Dendritic cell treated with granulocyte-macrophage colony-stimulating factor and Interleukin-4, amounts not matched to agents 40 ng/mL and 50 ng/mL, for 4 days (primary cell): ENCODE results near the gene TEX48.

Experiments used
- H3K27ac Mint-ChIP-seq: one replicate; pipeline ENCODE4 v1.8.0; 2022; ENCODE audit warnings: mild to moderate bottlenecking, mixed read lengths
- H3K27me3 Mint-ChIP-seq: one replicate; pipeline ENCODE4 v1.8.0; 2022; ENCODE audit warnings: mild to moderate bottlenecking, mixed read lengths
- H3K36me3 Mint-ChIP-seq: one replicate; pipeline ENCODE4 v1.8.0; 2022; ENCODE audit warnings: low read depth, mixed read lengths
- H3K4me1 Mint-ChIP-seq: one replicate; pipeline ENCODE4 v1.8.0; 2022; ENCODE audit warnings: low read depth, mixed read lengths
- H3K4me3 Mint-ChIP-seq: one replicate; pipeline ENCODE4 v1.8.0; 2022; ENCODE audit warnings: mild to moderate bottlenecking, moderate library complexity, mixed read lengths
- H3K9me3 Mint-ChIP-seq: one replicate; pipeline ENCODE4 v1.8.0; 2022; ENCODE audit warnings: mixed read lengths
- intact Hi-C: fragments of 100-400 bp; cut with micrococcal nuclease; formaldehyde crosslinking; loops from one replicate; pipeline ENCODE4 v1.15.0; 2022

TEX48 gene

GRCh38 chr9:114688909-114689610 lies 7.1 kb upstream of the TEX48 start:
- H3K4me3 Mint-ChIP-seq: no peak overlapping the region
- H3K27ac Mint-ChIP-seq: no peak overlapping the region
- no peaks in the 10 kb centered on the region for H3K9me3 Mint-ChIP-seq
- intact Hi-C loops: no loop called here
- H3K36me3 Mint-ChIP-seq: no peaks in the 10 kb centered on the region
- H3K27me3 Mint-ChIP-seq: peaks cover 7% of the 10 kb centered on the region
- peaks cover 12% of the 10 kb centered on the region for H3K4me1 Mint-ChIP-seq

- Mint-ChIP-seq H3K27ac (no peak overlapping the region), H3K36me3 (no peaks in the 10 kb centered on the region)
These were observed 6.4 kb upstream of the TEX48 start for GRCh38 chr9:114688379-114688778.

GRCh38 chr9:114687034-114687433 lies 5.0 kb upstream of the TEX48 start:
- Mint-ChIP-seq H3K27me3 (peaks cover 7% of the 10 kb centered on the region), H3K4me3 (no peak overlapping the region), H3K4me1 (peaks cover 12% of the 10 kb centered on the region), H3K9me3 (no peaks in the 10 kb centered on the region), H3K27ac (no peak overlapping the region), H3K36me3 (no peaks in the 10 kb centered on the region)
- intact Hi-C loops: no loop called here

More at GRCh38 chr9:114688379-114688778, 6.4 kb upstream of the TEX48 start:
- intact Hi-C loops: no loop called here
- Mint-ChIP-seq H3K9me3 (no peaks in the 10 kb centered on the region), H3K27me3 (peaks cover 7% of the 10 kb centered on the region), H3K4me3 (no peak overlapping the region), H3K4me1 (peaks cover 12% of the 10 kb centered on the region)

GRCh38 chr9:114685951-114686350 lies 4.0 kb upstream of the TEX48 start:
- H3K27ac Mint-ChIP-seq: no peak overlapping the region
- intact Hi-C loops: no loop called here
- no peaks in the 10 kb centered on the region for H3K36me3 Mint-ChIP-seq
- no peaks in the 10 kb centered on the region for H3K9me3 Mint-ChIP-seq
- peaks cover 9% of the 10 kb centered on the region for H3K4me1 Mint-ChIP-seq
- peaks cover 6% of the 10 kb centered on the region for H3K27me3 Mint-ChIP-seq
- no peak overlapping the region for H3K4me3 Mint-ChIP-seq

- Mint-ChIP-seq H3K27me3 (no peaks in the 10 kb centered on the region), H3K27ac (no peak overlapping the region), H3K9me3 (no peaks in the 10 kb centered on the region), H3K36me3 (no peaks in the 10 kb centered on the region), H3K4me3 (no peak overlapping the region), H3K4me1 (peaks cover 5% of the 10 kb centered on the region)
- intact Hi-C loops: loop anchor here (5.0 kb wide), 1 partner anchor 53 kb away; no protein-coding TSS in a partner anchor
These were observed 2.0 kb upstream of the TEX48 start for GRCh38 chr9:114684036-114684435.

- intact Hi-C loops: loop anchor here (1.0 to 5.0 kb wide), 4 partner anchors 54 to 842 kb away; no protein-coding TSS in a partner anchor
- Mint-ChIP-seq H3K27me3 (peaks cover 1% of the 10 kb centered on the region), H3K9me3 (no peaks in the 10 kb centered on the region), H3K36me3 (no peaks in the 10 kb centered on the region), H3K4me3 (no peak overlapping the region), H3K27ac (no peak overlapping the region), H3K4me1 (peaks cover 15% of the 10 kb centered on the region)
These were observed 854 bp upstream of the TEX48 start for GRCh38 chr9:114682846-114683245.

GRCh38 chr9:114680259-114681001 lies 1.6 kb downstream of the TEX48 start:
- Mint-ChIP-seq H3K9me3 (no peaks in the 10 kb centered on the region), H3K4me3 (no peak overlapping the region), H3K4me1 (peaks cover 27% of the 10 kb centered on the region), H3K27me3 (peaks cover 2% of the 10 kb centered on the region), H3K27ac (no peak overlapping the region), H3K36me3 (no peaks in the 10 kb centered on the region)
- intact Hi-C loops: loop anchor here (5.0 kb wide), 1 partner anchor 57 kb away; no protein-coding TSS in a partner anchor

- Mint-ChIP-seq H3K27me3 (peaks cover 2% of the 10 kb centered on the region), H3K4me1 (peaks cover 27% of the 10 kb centered on the region), H3K27ac (no peak overlapping the region), H3K4me3 (no peak overlapping the region), H3K9me3 (no peaks in the 10 kb centered on the region), H3K36me3 (no peaks in the 10 kb centered on the region)
- intact Hi-C loops: no loop called here
These were observed 3.2 kb downstream of the TEX48 start for GRCh38 chr9:114678795-114679194.

- H3K4me1 Mint-ChIP-seq: peaks cover 27% of the 10 kb centered on the region
- no peaks in the 10 kb centered on the region for H3K36me3 Mint-ChIP-seq
- no peak overlapping the region for H3K4me3 Mint-ChIP-seq
- intact Hi-C loops: no loop called here
- no peak overlapping the region for H3K27ac Mint-ChIP-seq
- H3K9me3 Mint-ChIP-seq: no peaks in the 10 kb centered on the region
- H3K27me3 Mint-ChIP-seq: peaks cover 2% of the 10 kb centered on the region
These were observed 3.9 kb downstream of the TEX48 start for GRCh38 chr9:114678130-114678529.

- H3K4me1 Mint-ChIP-seq: peaks cover 27% of the 10 kb centered on the region
- intact Hi-C loops: no loop called here
- H3K27me3 Mint-ChIP-seq: peaks cover 2% of the 10 kb centered on the region
- no peaks in the 10 kb centered on the region for H3K9me3 Mint-ChIP-seq
- H3K4me3 Mint-ChIP-seq: no peak overlapping the region
- H3K36me3 Mint-ChIP-seq: no peaks in the 10 kb centered on the region
- H3K27ac Mint-ChIP-seq: no peak overlapping the region
These were observed 4.6 kb downstream of the TEX48 start for GRCh38 chr9:114677418-114677817.

- Mint-ChIP-seq H3K27me3 (peaks cover 2% of the 10 kb centered on the region), H3K36me3 (no peaks in the 10 kb centered on the region), H3K27ac (no peak overlapping the region), H3K9me3 (no peaks in the 10 kb centered on the region), H3K4me3 (no peak overlapping the region), H3K4me1 (peaks cover 27% of the 10 kb centered on the region)
- intact Hi-C loops: no loop called here
These were observed 5.1 kb downstream of the TEX48 start for GRCh38 chr9:114676901-114677300.

- peaks cover 22% of the 10 kb centered on the region for H3K4me1 Mint-ChIP-seq
- no peak overlapping the region for H3K27ac Mint-ChIP-seq
- intact Hi-C loops: no loop called here
- no peaks in the 10 kb centered on the region for H3K36me3 Mint-ChIP-seq
- H3K27me3 Mint-ChIP-seq: peaks cover 4% of the 10 kb centered on the region
- no peaks in the 10 kb centered on the region for H3K9me3 Mint-ChIP-seq
- H3K4me3 Mint-ChIP-seq: no peak overlapping the region
These were observed 7.0 kb downstream of the TEX48 start for GRCh38 chr9:114674798-114675540.

- no peak overlapping the region for H3K4me3 Mint-ChIP-seq
- no peak overlapping the region for H3K27ac Mint-ChIP-seq
- no peaks in the 10 kb centered on the region for H3K36me3 Mint-ChIP-seq
- H3K27me3 Mint-ChIP-seq: peaks cover 4% of the 10 kb centered on the region
- no peaks in the 10 kb centered on the region for H3K9me3 Mint-ChIP-seq
- H3K4me1 Mint-ChIP-seq: peaks cover 22% of the 10 kb centered on the region
- intact Hi-C loops: no loop called here
These were observed 7.8 kb downstream of the TEX48 start for GRCh38 chr9:114674076-114674797.
